HCT116 (cell line): ENCODE results near the gene MORC1. TPM values are rescaled to one million over a fixed set of nuclear protein-coding genes. Genes with fewer than 3 reads are reported as not detected.

ENCODE experiments used
- ATAC-seq: fragments of 200-7000 bp; cut with Tn5 transposase; 2 replicates; pipeline ENCODE4 v1.9.1; 2020; ENCODE audit warnings: mild to moderate bottlenecking, moderate library complexity
- BruUV-seq: library from RNA; stranded (reverse); fragments of 400-500 nt; replicated peaks from 2 replicates; lab custom pipeline; 2021; lab: Mats Ljungman, UMichigan
- CTCF ChIA-PET: fragments of 300-600 bp; sonication (Branson Sonifier 250); formaldehyde crosslinking; loops from one replicate; lab custom pipeline; 2021; ENCODE audit warnings: antibody characterized with exemption; lab: Charles Lee
- POLR2A ChIA-PET: fragments of 300-600, 350-600 bp; sonication (Branson Sonifier 250); formaldehyde crosslinking; loops from one replicate; lab custom pipeline; 2021; ENCODE audit warnings: antibody characterized with exemption; lab: Charles Lee
- RAD21 ChIA-PET, 2 experiments: fragments of 300-600 bp; sonication (Branson Sonifier 250); formaldehyde crosslinking; loops; one replicate each; lab custom pipeline; 2023; ENCODE audit warnings: low total read pairs in 2 of 2; ENCODE audit not compliant: uncharacterized antibody in 2 of 2, unreplicated experiment in 2 of 2, low non-redundant PET in 1 of 2; lab: Charles Lee
- DNase-seq: peaks from one replicate; pipeline ENCODE4 v3.0.0-alpha.2; 2010; ENCODE audit warnings: low read depth, low spot score
- H2AFZ ChIP-seq: fragments of 200-600 bp; shearing (Covaris generic), sonication (generic); 2 replicates; pipeline ENCODE4 v1.6.1; 2017; ENCODE audit warnings: low read depth, mixed run types, mixed read lengths, antibody characterized with exemption, low read length; ENCODE audit not compliant: poor library complexity, severe bottlenecking
- H3K27ac ChIP-seq: 2 replicates; pipeline ENCODE4 v1.5.1; 2012; ENCODE audit warnings: low read depth, low read length
- H3K27me3 ChIP-seq: fragments of 200-600 bp; sonication (generic); 2 replicates; pipeline ENCODE4 v1.6.1; 2016; ENCODE audit warnings: mixed run types, low read length, mixed read lengths; ENCODE audit not compliant: insufficient read depth
- H3K36me3 ChIP-seq, 2 experiments: fragments of 200-500 bp in 1 of 2; fragments of 200-600 bp in 1 of 2; sonication (Bioruptor generic) in 1 of 2; sonication (generic) in 1 of 2; 2 replicates each; pipeline versions ENCODE4 v1.5.1 to v1.6.1; 2014 to 2016; ENCODE audit warnings: low read length in 2 of 2, inconsistent platforms in 1 of 2, mixed read lengths in 1 of 2, mixed run types in 1 of 2; ENCODE audit not compliant: insufficient read depth in 2 of 2, control insufficient read depth in 1 of 2
- H3K4me1 ChIP-seq, 2 experiments: fragments of 200-600 bp in 1 of 2; sonication (generic) in 1 of 2; 2 replicates each; pipeline versions ENCODE4 v1.5.1 to v1.6.1; 2012 to 2017; ENCODE audit warnings: low read length in 2 of 2, inconsistent platforms in 1 of 2, mild to moderate bottlenecking in 1 of 2, mixed read lengths in 1 of 2, mixed run types in 1 of 2, moderate library complexity in 1 of 2; ENCODE audit not compliant: insufficient read depth in 2 of 2, control insufficient read depth in 1 of 2
- H3K4me2 ChIP-seq: fragments of 200-600 bp; sonication (generic); 2 replicates; pipeline ENCODE4 v1.6.1; 2017; ENCODE audit warnings: mixed run types, low read length, mixed read lengths
- H3K4me3 ChIP-seq, 2 experiments: fragments of 200-600 bp in 1 of 2; sonication (generic) in 1 of 2; replicated peaks in 1 of 2; 2 replicates each; pipeline ENCODE4 v1.5.1; 2011 to 2016; ENCODE audit warnings: low read length in 2 of 2, control low read depth in 1 of 2, low read depth in 1 of 2, mild to moderate bottlenecking in 1 of 2, mixed read lengths in 1 of 2, mixed run types in 1 of 2
- H3K79me2 ChIP-seq: fragments of 200-600 bp; sonication (generic); 2 replicates; pipeline ENCODE4 v1.6.1; 2017; ENCODE audit warnings: mild to moderate bottlenecking, mixed run types, low read length, moderate library complexity, mixed read lengths; ENCODE audit not compliant: insufficient read depth
- H3K9ac ChIP-seq: fragments of 200-600 bp; sonication (generic); 2 replicates; pipeline ENCODE4 v1.6.1; 2016; ENCODE audit warnings: low read length, mixed read lengths
- H3K9me2 ChIP-seq: fragments of 200-600 bp; sonication (generic), shearing (Covaris generic); 2 replicates; pipeline ENCODE4 v1.6.1; 2017; ENCODE audit warnings: mixed run types, mild to moderate bottlenecking, moderate library complexity; ENCODE audit not compliant: insufficient read depth
- H3K9me3 ChIP-seq, 2 experiments: fragments of 200-500 bp in 1 of 2; fragments of 200-600 bp in 1 of 2; sonication (Bioruptor generic) in 1 of 2; sonication (generic) in 1 of 2; 2 replicates each; pipeline ENCODE4 v1.6.1; 2014 to 2017; ENCODE audit warnings: low read length in 2 of 2, mixed read lengths in 2 of 2, inconsistent platforms in 1 of 2, low read depth in 1 of 2, mild to moderate bottlenecking in 1 of 2, mixed run types in 1 of 2, moderate library complexity in 1 of 2; ENCODE audit not compliant: control insufficient read depth in 1 of 2, insufficient read depth in 1 of 2
- H4K20me1 ChIP-seq: fragments of 200-600 bp; sonication (generic), shearing (Covaris generic); 2 replicates; pipeline ENCODE4 v1.6.1; 2017; ENCODE audit warnings: mixed run types, mild to moderate bottlenecking, moderate library complexity; ENCODE audit not compliant: insufficient read depth
- CBX3 ChIP-seq: IDR thresholded peaks from 2 replicates; pipeline ENCODE4 v1.6.1; 2012; ENCODE audit warnings: low read depth
- ELF1 ChIP-seq: IDR thresholded peaks from 2 replicates; pipeline ENCODE4 v1.6.1; 2012; ENCODE audit warnings: low read depth, borderline replicate concordance
- JUND ChIP-seq: IDR thresholded peaks from 2 replicates; pipeline ENCODE4 v1.6.1; 2012
- POLR2A ChIP-seq: IDR thresholded peaks from 2 replicates; pipeline ENCODE4 v1.7.0; 2011; ENCODE audit warnings: borderline replicate concordance; ENCODE audit not compliant: insufficient read depth, insufficient read length; ENCODE audit errors: extremely low read depth
- POLR2AphosphoS5 ChIP-seq: IDR thresholded peaks from 2 replicates; pipeline ENCODE4 v1.6.1; 2011; ENCODE audit warnings: mild to moderate bottlenecking, low read depth, low read length, moderate library complexity
- SP1 ChIP-seq: IDR thresholded peaks from 2 replicates; pipeline ENCODE4 v1.6.1; 2012; ENCODE audit warnings: low read depth
- SRF ChIP-seq: IDR thresholded peaks from 2 replicates; pipeline ENCODE4 v1.6.1; 2012; ENCODE audit warnings: low read depth
- YY1 ChIP-seq: IDR thresholded peaks from 2 replicates; pipeline ENCODE4 v1.6.1; 2011; ENCODE audit warnings: low read length, low read depth, moderate library complexity, mild to moderate bottlenecking; ENCODE audit not compliant: insufficient replicate concordance; ENCODE audit errors: extremely low read depth
- intact Hi-C: fragments of 100-400 bp; cut with micrococcal nuclease; formaldehyde crosslinking; loops from 2 replicates; pipeline ENCODE4 v1.10.0; 2022
- total RNA-seq: library from RNA; stranded (reverse); gene quantifications from one replicate; pipeline ENCODE4 v1.2.1, GENCODE V29; 2021; ENCODE audit not compliant: unreplicated experiment
- TF ChIP-seq, protein P1 (sequence below): IDR thresholded peaks from 2 replicates; pipeline ENCODE4 v1.6.1; 2012
- TF ChIP-seq, protein P2 (sequence below), 3 experiments: fragments of 200-600 bp in 1 of 3; sonication (generic) in 1 of 3; IDR thresholded peaks in 2 of 3; conservative IDR thresholded peaks in 1 of 3; 2 replicates each; pipeline ENCODE4 v1.5.1; 2012 to 2017; ENCODE audit warnings: low read depth in 2 of 3, low read length in 2 of 3, antibody characterized with exemption in 1 of 3, borderline replicate concordance in 1 of 3, control low read depth in 1 of 3, mild to moderate bottlenecking in 1 of 3, mixed read lengths in 1 of 3, mixed run types in 1 of 3, moderate library complexity in 1 of 3; ENCODE audit not compliant: insufficient read depth in 1 of 3

The MORC1 gene
- total RNA-seq, 1 experiment from 2014 or later = not detected

DNA sequence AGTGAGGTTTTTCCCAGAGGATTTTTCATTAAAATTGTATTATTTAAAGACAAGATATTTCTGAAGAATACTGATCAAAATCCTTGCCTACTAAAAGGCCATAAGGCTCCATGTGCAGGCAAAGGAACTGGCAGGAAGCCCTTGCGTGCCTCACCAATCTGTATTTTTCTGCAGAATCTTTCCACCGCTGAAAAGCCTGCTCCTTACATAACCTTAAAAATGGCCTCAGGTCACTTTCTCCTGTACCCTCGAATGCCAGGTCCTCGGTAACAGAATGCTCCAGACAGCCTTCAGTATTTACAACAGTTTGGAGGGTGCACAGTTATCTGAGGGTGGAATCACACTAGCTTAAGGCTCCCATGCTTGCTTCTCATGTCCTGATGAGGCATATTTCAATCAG, 3.2 kb downstream of the MORC1 start:
- intact Hi-C loops = no loop called here
- RAD21 ChIA-PET = no interaction called here
- H3K9ac ChIP-seq = no peak overlapping the region
- H3K36me3 ChIP-seq = no peaks in the 10 kb centered on the region
- no peak overlapping the region for H3K27ac ChIP-seq
- no peak overlapping the region for H3K4me3 ChIP-seq
- no peaks in the 10 kb centered on the region for H3K9me3 ChIP-seq
- POLR2A ChIA-PET = no interaction called here
- no peaks in the 10 kb centered on the region for H3K9me2 ChIP-seq
- no peak for DNase-seq
- TF ChIP-seq ELF1 (no peak), JUND (no peak), SP1 (no peak), SRF (no peak), CBX3 (no peak), YY1 (no peak), POLR2A (no peak), POLR2AphosphoS5 (no peak)
- TF ChIP-seq, protein P1, sequence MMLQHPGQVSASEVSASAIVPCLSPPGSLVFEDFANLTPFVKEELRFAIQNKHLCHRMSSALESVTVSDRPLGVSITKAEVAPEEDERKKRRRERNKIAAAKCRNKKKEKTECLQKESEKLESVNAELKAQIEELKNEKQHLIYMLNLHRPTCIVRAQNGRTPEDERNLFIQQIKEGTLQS = no peak
- TF ChIP-seq, protein P2, sequence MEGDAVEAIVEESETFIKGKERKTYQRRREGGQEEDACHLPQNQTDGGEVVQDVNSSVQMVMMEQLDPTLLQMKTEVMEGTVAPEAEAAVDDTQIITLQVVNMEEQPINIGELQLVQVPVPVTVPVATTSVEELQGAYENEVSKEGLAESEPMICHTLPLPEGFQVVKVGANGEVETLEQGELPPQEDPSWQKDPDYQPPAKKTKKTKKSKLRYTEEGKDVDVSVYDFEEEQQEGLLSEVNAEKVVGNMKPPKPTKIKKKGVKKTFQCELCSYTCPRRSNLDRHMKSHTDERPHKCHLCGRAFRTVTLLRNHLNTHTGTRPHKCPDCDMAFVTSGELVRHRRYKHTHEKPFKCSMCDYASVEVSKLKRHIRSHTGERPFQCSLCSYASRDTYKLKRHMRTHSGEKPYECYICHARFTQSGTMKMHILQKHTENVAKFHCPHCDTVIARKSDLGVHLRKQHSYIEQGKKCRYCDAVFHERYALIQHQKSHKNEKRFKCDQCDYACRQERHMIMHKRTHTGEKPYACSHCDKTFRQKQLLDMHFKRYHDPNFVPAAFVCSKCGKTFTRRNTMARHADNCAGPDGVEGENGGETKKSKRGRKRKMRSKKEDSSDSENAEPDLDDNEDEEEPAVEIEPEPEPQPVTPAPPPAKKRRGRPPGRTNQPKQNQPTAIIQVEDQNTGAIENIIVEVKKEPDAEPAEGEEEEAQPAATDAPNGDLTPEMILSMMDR (IDR thresholded peaks at IDR 0.05 in 2 of 3, conservative IDR thresholded peaks at IDR 0.05 in 1 of 3; ENCODE audit: borderline replicate concordance in 1 of 3, insufficient read depth in 1 of 3, low read depth in 2 of 3, low read length in 2 of 3) = no peak
- BruUV-seq = no TSS peak
- no peak for ATAC-seq
- CTCF ChIA-PET = no interaction called here
- no peaks in the 10 kb centered on the region for H4K20me1 ChIP-seq
- no peak overlapping the region for H3K4me2 ChIP-seq
- H3K79me2 ChIP-seq = no peaks in the 10 kb centered on the region
- H2AFZ ChIP-seq = no peak overlapping the region
- H3K27me3 ChIP-seq = no peaks in the 10 kb centered on the region
- H3K4me1 ChIP-seq = no peaks in the 10 kb centered on the region
